ENCODE results near the gene IFIT1B.

IFIT1B gene

GRCh38 chr10:89377705-89378637 is at the start of gene IFIT1B:
IFIT1B (plus strand) TSS chr10:89378056; CDS start chr10:89378136, 80 bp downstream.
- no peaks in the 10 kb centered on the region for H3K36me3 ChIP-seq (ENCODE audit: control insufficient read depth in 2 of 2, insufficient read depth in 1 of 2, low read length in 2 of 2)
- no peak within 1 kb of the TSS for H3K27ac ChIP-seq (ENCODE audit: extremely low read depth, low read depth, low read length)
- H3K4me3 ChIP-seq (ENCODE audit: low read depth, low read length) = no peak within 1 kb of the TSS
- ChIA-PET POLR2A (no interaction called here), CTCF (no interaction called here)
- H3K4me1 ChIP-seq (ENCODE audit: control insufficient read depth, insufficient read depth, low read length) = peaks cover 3% of the 10 kb centered on the region; the same call in 1 of the 2 replicates
- H3K9me3 ChIP-seq (ENCODE audit: control insufficient read depth, insufficient read depth, low read depth, low read length) = no peaks in the 10 kb centered on the region
- TF ChIP-seq, protein P1, sequence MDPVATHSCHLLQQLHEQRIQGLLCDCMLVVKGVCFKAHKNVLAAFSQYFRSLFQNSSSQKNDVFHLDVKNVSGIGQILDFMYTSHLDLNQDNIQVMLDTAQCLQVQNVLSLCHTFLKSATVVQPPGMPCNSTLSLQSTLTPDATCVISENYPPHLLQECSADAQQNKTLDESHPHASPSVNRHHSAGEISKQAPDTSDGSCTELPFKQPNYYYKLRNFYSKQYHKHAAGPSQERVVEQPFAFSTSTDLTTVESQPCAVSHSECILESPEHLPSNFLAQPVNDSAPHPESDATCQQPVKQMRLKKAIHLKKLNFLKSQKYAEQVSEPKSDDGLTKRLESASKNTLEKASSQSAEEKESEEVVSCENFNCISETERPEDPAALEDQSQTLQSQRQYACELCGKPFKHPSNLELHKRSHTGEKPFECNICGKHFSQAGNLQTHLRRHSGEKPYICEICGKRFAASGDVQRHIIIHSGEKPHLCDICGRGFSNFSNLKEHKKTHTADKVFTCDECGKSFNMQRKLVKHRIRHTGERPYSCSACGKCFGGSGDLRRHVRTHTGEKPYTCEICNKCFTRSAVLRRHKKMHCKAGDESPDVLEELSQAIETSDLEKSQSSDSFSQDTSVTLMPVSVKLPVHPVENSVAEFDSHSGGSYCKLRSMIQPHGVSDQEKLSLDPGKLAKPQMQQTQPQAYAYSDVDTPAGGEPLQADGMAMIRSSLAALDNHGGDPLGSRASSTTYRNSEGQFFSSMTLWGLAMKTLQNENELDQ (tag by site-specific recombination; IDR thresholded peaks at IDR 0.05; ENCODE audit: low read depth) = no peak
- TF ChIP-seq ZNF629 (tag by site-specific recombination; IDR thresholded peaks at IDR 0.05) (no peak), ZBTB11 (tag by site-specific recombination; conservative IDR thresholded peaks at IDR 0.05; ENCODE audit: low read depth) (no peak), ZNF600 (tag by site-specific recombination; IDR thresholded peaks at IDR 0.05) (no peak), PRDM6 (tag by site-specific recombination; IDR thresholded peaks at IDR 0.05) (no peak), ZNF138 (tag by site-specific recombination; IDR thresholded peaks at IDR 0.05; ENCODE audit: borderline replicate concordance) (no peak), ZNF785 (tag by site-specific recombination; IDR thresholded peaks at IDR 0.05) (no peak), ZNF221 (tag by site-specific recombination; IDR thresholded peaks at IDR 0.05; ENCODE audit: borderline replicate concordance) (no peak), ZNF549 (tag by site-specific recombination; IDR thresholded peaks at IDR 0.05) (no peak), ZIC2 (tag by site-specific recombination; IDR thresholded peaks at IDR 0.05) (0 out of 2 replicates have a peak, but pooled peaks have one; percentile 31)
- TF ChIP-seq, protein P2, sequence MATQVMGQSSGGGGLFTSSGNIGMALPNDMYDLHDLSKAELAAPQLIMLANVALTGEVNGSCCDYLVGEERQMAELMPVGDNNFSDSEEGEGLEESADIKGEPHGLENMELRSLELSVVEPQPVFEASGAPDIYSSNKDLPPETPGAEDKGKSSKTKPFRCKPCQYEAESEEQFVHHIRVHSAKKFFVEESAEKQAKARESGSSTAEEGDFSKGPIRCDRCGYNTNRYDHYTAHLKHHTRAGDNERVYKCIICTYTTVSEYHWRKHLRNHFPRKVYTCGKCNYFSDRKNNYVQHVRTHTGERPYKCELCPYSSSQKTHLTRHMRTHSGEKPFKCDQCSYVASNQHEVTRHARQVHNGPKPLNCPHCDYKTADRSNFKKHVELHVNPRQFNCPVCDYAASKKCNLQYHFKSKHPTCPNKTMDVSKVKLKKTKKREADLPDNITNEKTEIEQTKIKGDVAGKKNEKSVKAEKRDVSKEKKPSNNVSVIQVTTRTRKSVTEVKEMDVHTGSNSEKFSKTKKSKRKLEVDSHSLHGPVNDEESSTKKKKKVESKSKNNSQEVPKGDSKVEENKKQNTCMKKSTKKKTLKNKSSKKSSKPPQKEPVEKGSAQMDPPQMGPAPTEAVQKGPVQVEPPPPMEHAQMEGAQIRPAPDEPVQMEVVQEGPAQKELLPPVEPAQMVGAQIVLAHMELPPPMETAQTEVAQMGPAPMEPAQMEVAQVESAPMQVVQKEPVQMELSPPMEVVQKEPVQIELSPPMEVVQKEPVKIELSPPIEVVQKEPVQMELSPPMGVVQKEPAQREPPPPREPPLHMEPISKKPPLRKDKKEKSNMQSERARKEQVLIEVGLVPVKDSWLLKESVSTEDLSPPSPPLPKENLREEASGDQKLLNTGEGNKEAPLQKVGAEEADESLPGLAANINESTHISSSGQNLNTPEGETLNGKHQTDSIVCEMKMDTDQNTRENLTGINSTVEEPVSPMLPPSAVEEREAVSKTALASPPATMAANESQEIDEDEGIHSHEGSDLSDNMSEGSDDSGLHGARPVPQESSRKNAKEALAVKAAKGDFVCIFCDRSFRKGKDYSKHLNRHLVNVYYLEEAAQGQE (tag by site-specific recombination; IDR thresholded peaks at IDR 0.05) = peak; percentile 79

- ChIA-PET CTCF (no interaction called here), POLR2A (no interaction called here)
- Histone ChIP-seq H3K4me1 (ENCODE audit: control insufficient read depth, insufficient read depth, low read length) (0 out of 2 replicates have a peak, but pooled peaks cover 3% of the 10 kb centered on the region), H3K27ac (ENCODE audit: extremely low read depth, low read depth, low read length) (no peak overlapping the region), H3K4me3 (ENCODE audit: low read depth, low read length) (no peak overlapping the region), H3K9me3 (ENCODE audit: control insufficient read depth, insufficient read depth, low read depth, low read length) (no peaks in the 10 kb centered on the region), H3K36me3 (ENCODE audit: control insufficient read depth in 2 of 2, insufficient read depth in 1 of 2, low read length in 2 of 2) (no peaks in the 10 kb centered on the region)
- no peak for TF ChIP-seq ZNF768 (tag by site-specific recombination; IDR thresholded peaks at IDR 0.05)
- TF ChIP-seq ZNF140 (tag by site-specific recombination; IDR thresholded peaks at IDR 0.05) = no peak
- TF ChIP-seq ZNF548 (tag by site-specific recombination; IDR thresholded peaks at IDR 0.05) = no peak
- TF ChIP-seq, protein P3, sequence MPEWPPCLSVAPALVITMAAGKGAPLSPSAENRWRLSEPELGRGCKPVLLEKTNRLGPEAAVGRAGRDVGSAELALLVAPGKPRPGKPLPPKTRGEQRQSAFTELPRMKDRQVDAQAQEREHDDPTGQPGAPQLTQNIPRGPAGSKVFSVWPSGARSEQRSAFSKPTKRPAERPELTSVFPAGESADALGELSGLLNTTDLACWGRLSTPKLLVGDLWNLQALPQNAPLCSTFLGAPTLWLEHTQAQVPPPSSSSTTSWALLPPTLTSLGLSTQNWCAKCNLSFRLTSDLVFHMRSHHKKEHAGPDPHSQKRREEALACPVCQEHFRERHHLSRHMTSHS (tag by site-specific recombination; IDR thresholded peaks at IDR 0.05) = no peak
- TF ChIP-seq FEZF1 (tag by site-specific recombination; IDR thresholded peaks at IDR 0.05) = no peak
- no peak for TF ChIP-seq ZNF23 (tag by site-specific recombination; IDR thresholded peaks at IDR 0.05; ENCODE audit: borderline replicate concordance)
- TF ChIP-seq AEBP2 (tag by site-specific recombination; IDR thresholded peaks at IDR 0.05; ENCODE audit: borderline replicate concordance) = no peak
- no peak for TF ChIP-seq ZBTB1 (tag by site-specific recombination; IDR thresholded peaks at IDR 0.05)
- no peak for TF ChIP-seq ZNF48 (tag by site-specific recombination; IDR thresholded peaks at IDR 0.05)
Measured at GRCh38 chr10:89329151-89329550, 48.7 kb upstream of the IFIT1B start.
